NCI-H2171 (cell line): Measurements from ENCODE around the gene CENPL.

Experiments
- DNase-seq: peaks from one replicate; lab custom pipeline; 2025; lab: John Stamatoyannopoulos, UW

CENPL gene

GRCh38 chr1:173758110-173758509 is 66.6 kb downstream of the CENPL start:
- DNase-seq, result no peak

DNA sequence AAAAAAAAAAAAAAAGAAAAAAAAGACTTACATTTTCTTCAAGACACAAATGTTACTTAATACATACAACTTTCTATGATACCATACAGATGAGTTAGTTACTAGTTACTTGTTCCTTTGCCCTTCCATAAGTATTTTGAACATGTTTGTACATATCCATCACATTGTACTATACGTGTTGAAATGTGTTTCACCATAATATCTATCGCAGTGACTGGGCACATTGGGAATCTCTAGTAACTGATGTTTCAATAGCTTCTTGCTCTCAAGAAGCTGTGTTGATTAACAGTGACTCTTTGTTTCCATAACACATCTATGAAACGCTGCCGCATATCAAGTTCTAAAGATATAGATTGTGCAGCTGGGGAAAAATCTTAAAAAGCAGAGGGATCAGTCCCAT is 67.0 kb downstream of the CENPL start:
- DNase-seq, result no peak

DNA sequence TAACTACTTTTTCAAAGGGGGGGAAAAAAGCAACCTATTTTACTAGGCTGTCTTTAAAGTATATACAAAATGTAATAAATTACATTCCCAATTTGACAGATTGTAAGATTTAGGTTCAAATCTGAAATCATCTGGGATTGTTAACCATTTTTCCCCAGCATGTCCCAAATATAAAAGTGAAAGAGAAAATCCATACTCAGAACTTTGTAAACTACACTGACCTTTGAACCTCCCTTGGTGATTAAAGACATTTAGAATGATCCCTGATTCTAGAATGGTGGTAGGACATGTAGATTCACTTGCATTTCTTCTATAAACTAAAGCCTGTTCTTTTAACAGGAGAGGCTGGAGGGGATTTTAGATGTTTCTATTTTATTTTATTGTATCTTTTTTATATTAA is 70.9 kb downstream of the CENPL start:
- DNase-seq, result no peak
